HEK293 (cell line): ENCODE measurements around the gene LHX6.

Experiments
- CTCF ChIA-PET: fragments of 350-600 bp; formaldehyde crosslinking; extraction: SDS; loops from one replicate; lab custom pipeline; 2021; ENCODE audit warnings: antibody characterized with exemption; lab: Yijun Ruan, JAX
- POLR2A ChIA-PET: fragments of 300-600 bp; formaldehyde crosslinking; extraction: SDS; loops from one replicate; lab custom pipeline; 2020; ENCODE audit warnings: antibody characterized with exemption, inconsistent platforms; lab: Yijun Ruan, JAX
- H3K27ac ChIP-seq: fragments of 200-500 bp; sonication (Bioruptor generic); 2 replicates; pipeline ENCODE4 v1.5.1; 2014; ENCODE audit warnings: low read depth, low read length, control low read depth, inconsistent platforms; ENCODE audit errors: extremely low read depth
- H3K36me3 ChIP-seq, 2 experiments: fragments of 200-500 bp in 1 of 2; sonication (Bioruptor generic) in 1 of 2; 1 replicate in 1 of 2; 2 replicates in 1 of 2; pipeline ENCODE4 v1.5.1; 2014 to 2017; ENCODE audit warnings: inconsistent platforms in 2 of 2, low read length in 2 of 2; ENCODE audit not compliant: control insufficient read depth in 2 of 2, insufficient read depth in 1 of 2
- H3K4me1 ChIP-seq: fragments of 200-500 bp; sonication (Bioruptor generic); 2 replicates; pipeline ENCODE4 v1.5.1; 2014; ENCODE audit warnings: mild to moderate bottlenecking, low read length, inconsistent platforms; ENCODE audit not compliant: control insufficient read depth, insufficient read depth
- H3K4me3 ChIP-seq: 2 replicates; pipeline ENCODE4 v1.5.1; 2011; ENCODE audit warnings: low read depth, mild to moderate bottlenecking, control low read depth, low read length, moderate library complexity
- H3K9me3 ChIP-seq: fragments of 200-500 bp; sonication (Bioruptor generic); 2 replicates; pipeline ENCODE4 v1.5.1; 2014; ENCODE audit warnings: low read depth, low read length, inconsistent platforms; ENCODE audit not compliant: control insufficient read depth, insufficient read depth
- OSR2 ChIP-seq: fragments of 450-650 bp; formaldehyde crosslinking; IDR thresholded peaks from 2 replicates; pipeline ENCODE4 v1.5.1; 2016; ENCODE audit warnings: missing biosample characterization, missing genetic modification characterization
- PRDM2 ChIP-seq: fragments of 450-650 bp; formaldehyde crosslinking; IDR thresholded peaks from 2 replicates; pipeline ENCODE4 v1.5.1; 2016; ENCODE audit warnings: missing biosample characterization, missing genetic modification characterization, borderline replicate concordance
- SALL2 ChIP-seq: fragments of 450-650 bp; formaldehyde crosslinking; IDR thresholded peaks from 2 replicates; pipeline ENCODE4 v1.5.0; 2017; ENCODE audit warnings: missing biosample characterization, mild to moderate bottlenecking, missing genetic modification characterization, borderline replicate concordance
- SP3 ChIP-seq: fragments of 450-650 bp; formaldehyde crosslinking; IDR thresholded peaks from 2 replicates; pipeline ENCODE4 v1.5.1; 2016; ENCODE audit warnings: missing biosample characterization, missing genetic modification characterization
- ZBTB48 ChIP-seq: fragments of 450-650 bp; formaldehyde crosslinking; IDR thresholded peaks from 2 replicates; pipeline ENCODE4 v1.5.1; 2016; ENCODE audit warnings: missing biosample characterization, missing genetic modification characterization
- ZNF423 ChIP-seq: fragments of 450-650 bp; formaldehyde crosslinking; IDR thresholded peaks from 2 replicates; pipeline ENCODE4 v1.5.1; 2016; ENCODE audit warnings: missing biosample characterization, missing genetic modification characterization
- ZNF449 ChIP-seq: fragments of 450-650 bp; formaldehyde crosslinking; IDR thresholded peaks from 2 replicates; pipeline ENCODE4 v1.5.1; 2017; ENCODE audit warnings: missing biosample characterization, mild to moderate bottlenecking, missing genetic modification characterization, moderate library complexity
- ZNF48 ChIP-seq: fragments of 450-650 bp; formaldehyde crosslinking; IDR thresholded peaks from 2 replicates; pipeline ENCODE4 v1.5.1; 2016; ENCODE audit warnings: missing biosample characterization, missing genetic modification characterization
- ZNF488 ChIP-seq: fragments of 450-650 bp; formaldehyde crosslinking; IDR thresholded peaks from 2 replicates; pipeline ENCODE4 v1.5.1; 2016; ENCODE audit warnings: missing biosample characterization, missing genetic modification characterization
- ZNF513 ChIP-seq: fragments of 450-650 bp; IDR thresholded peaks from 2 replicates; pipeline ENCODE4 v1.5.1; 2018; ENCODE audit warnings: missing biosample characterization, missing genetic modification characterization
- ZNF518A ChIP-seq: fragments of 450-650 bp; formaldehyde crosslinking; conservative IDR thresholded peaks from 2 replicates; pipeline ENCODE4 v1.5.1; 2016; ENCODE audit warnings: low read depth, missing biosample characterization, missing genetic modification characterization
- ZNF555 ChIP-seq: fragments of 450-650 bp; formaldehyde crosslinking; conservative IDR thresholded peaks from 2 replicates; pipeline ENCODE4 v1.5.1; 2017; ENCODE audit warnings: missing biosample characterization, mild to moderate bottlenecking, missing genetic modification characterization, inconsistent platforms
- ZNF580 ChIP-seq: fragments of 450-650 bp; formaldehyde crosslinking; IDR thresholded peaks from 2 replicates; pipeline ENCODE4 v1.5.1; 2016; ENCODE audit warnings: missing biosample characterization, missing genetic modification characterization
- ZNF670 ChIP-seq: fragments of 450-650 bp; formaldehyde crosslinking; IDR thresholded peaks from 2 replicates; pipeline ENCODE4 v1.5.1; 2016; ENCODE audit warnings: missing biosample characterization, missing genetic modification characterization, low read depth
- ZNF692 ChIP-seq: fragments of 450-650 bp; formaldehyde crosslinking; IDR thresholded peaks from 2 replicates; pipeline ENCODE4 v1.5.1; 2016; ENCODE audit warnings: missing biosample characterization, missing genetic modification characterization
- ZNF704 ChIP-seq: fragments of 450-650 bp; formaldehyde crosslinking; IDR thresholded peaks from 2 replicates; pipeline ENCODE4 v1.5.1; 2016; ENCODE audit warnings: missing biosample characterization, missing genetic modification characterization
- ZSCAN23 ChIP-seq: fragments of 450-650 bp; formaldehyde crosslinking; IDR thresholded peaks from 2 replicates; pipeline ENCODE4 v1.5.1; 2016; ENCODE audit warnings: missing biosample characterization, missing genetic modification characterization

Gene LHX6

GRCh38 chr9:122244349-122244748, 15.6 kb upstream of the LHX6 start:
- H3K9me3 ChIP-seq = no peaks in the 10 kb centered on the region
- TF ChIP-seq ZNF704 (no peak), ZNF555 (tag by site-specific recombination) (no peak), ZNF670 (no peak), PRDM2 (no peak), ZNF518A (tag by site-specific recombination) (no peak), SP3 (no peak), ZNF449 (tag by site-specific recombination) (no peak)
- ChIA-PET POLR2A (no interaction called here), CTCF (no interaction called here)
- no peaks in the 10 kb centered on the region for H3K4me1 ChIP-seq
- no peak overlapping the region for H3K27ac ChIP-seq
- H3K36me3 ChIP-seq = peaks cover 10 to 83% of the 10 kb centered on the region in 2 experiments
- no peak overlapping the region for H3K4me3 ChIP-seq

GRCh38 chr9:122239722-122240121, 11.0 kb upstream of the LHX6 start:
- POLR2A ChIA-PET = no interaction called here
- no peaks in the 10 kb centered on the region for H3K4me1 ChIP-seq
- H3K4me3 ChIP-seq = no peak overlapping the region
- H3K36me3 ChIP-seq = peaks cover 8 to 50% of the 10 kb centered on the region in 2 experiments; a peak in 2 of 3 replicates
- no peak overlapping the region for H3K27ac ChIP-seq
- H3K9me3 ChIP-seq = no peaks in the 10 kb centered on the region
- CTCF ChIA-PET = no interaction called here
- TF ChIP-seq SP3 (no peak), OSR2 (tag by site-specific recombination) (no peak), ZNF692 (tag by site-specific recombination) (no peak), ZNF48 (tag by site-specific recombination) (no peak), ZNF513 (tag by site-specific recombination) (no peak), ZNF580 (tag by site-specific recombination) (no peak), ZNF488 (tag by site-specific recombination) (no peak), ZBTB48 (no peak), SALL2 (no peak), ZSCAN23 (tag by site-specific recombination) (no peak), ZNF423 (tag by site-specific recombination) (no peak)
